ENCODE results near the gene PPP4C. TPM values are rescaled to one million over a fixed set of nuclear protein-coding genes. Genes with fewer than 3 reads are reported as not detected.

Gene PPP4C
- total RNA-seq (2021; fragmentation: NEBNext Ultra II Directional; extraction: Animal tissue kit (Norgen Biotek cat#: 25700)) (148 TPM in 2 replicates), polyA plus RNA-seq (2011; rRNA removed) (298 and 355 TPM in 2 replicates), polyA minus RNA-seq (2011; rRNA and poly(A)+ RNA removed) (329 and 355 TPM in 2 replicates)
- polyA plus RNA-seq (2011; cell fraction: cytosol; rRNA removed): 266 TPM
- 241 TPM for polyA plus RNA-seq (2011; cell fraction: nucleus; rRNA removed)
- 134 to 209 TPM (median 190 TPM) in 4 replicates for polyA plus RNA-seq (2012, experiment 1 of 2)
- polyA plus RNA-seq (2012, experiment 2 of 2): 229 TPM
- 96.9 TPM for polyA plus RNA-seq (2013, experiment 1 of 2)
- polyA plus RNA-seq (2013, experiment 2 of 2): 101 TPM
- polyA minus RNA-seq (2011; cell fraction: cytosol; rRNA and poly(A)+ RNA removed): 125 TPM
- polyA minus RNA-seq (2011; cell fraction: nucleus; rRNA and poly(A)+ RNA removed): 62.4 TPM
- long read RNA-seq, experiment 1, transcript PPP4C-201 (9 exons, 1,407 nt): major isoform, 47 of 145 reads
- long read RNA-seq, experiment 1, transcript PPP4C-204 (8 exons, 941 nt): minor isoform, 6 of 145 reads
- long read RNA-seq, experiment 1, transcript PPP4C-202 (8 exons, 1,333 nt): minor isoform, 25 of 145 reads
- long read RNA-seq, experiment 1, partial matches to known transcripts: 36 of 145 reads
- long read RNA-seq, experiment 1, other reads (novel, unspliced or antisense): 29 of 145 reads
- long read RNA-seq, experiment 2, transcript PPP4C-202 (8 exons, 1,333 nt): major isoform, 5 of 24 reads
- long read RNA-seq, experiment 2, partial matches to known transcripts: 5 of 24 reads
- long read RNA-seq, experiment 2, other reads (novel, unspliced or antisense): 14 of 24 reads

DNA sequence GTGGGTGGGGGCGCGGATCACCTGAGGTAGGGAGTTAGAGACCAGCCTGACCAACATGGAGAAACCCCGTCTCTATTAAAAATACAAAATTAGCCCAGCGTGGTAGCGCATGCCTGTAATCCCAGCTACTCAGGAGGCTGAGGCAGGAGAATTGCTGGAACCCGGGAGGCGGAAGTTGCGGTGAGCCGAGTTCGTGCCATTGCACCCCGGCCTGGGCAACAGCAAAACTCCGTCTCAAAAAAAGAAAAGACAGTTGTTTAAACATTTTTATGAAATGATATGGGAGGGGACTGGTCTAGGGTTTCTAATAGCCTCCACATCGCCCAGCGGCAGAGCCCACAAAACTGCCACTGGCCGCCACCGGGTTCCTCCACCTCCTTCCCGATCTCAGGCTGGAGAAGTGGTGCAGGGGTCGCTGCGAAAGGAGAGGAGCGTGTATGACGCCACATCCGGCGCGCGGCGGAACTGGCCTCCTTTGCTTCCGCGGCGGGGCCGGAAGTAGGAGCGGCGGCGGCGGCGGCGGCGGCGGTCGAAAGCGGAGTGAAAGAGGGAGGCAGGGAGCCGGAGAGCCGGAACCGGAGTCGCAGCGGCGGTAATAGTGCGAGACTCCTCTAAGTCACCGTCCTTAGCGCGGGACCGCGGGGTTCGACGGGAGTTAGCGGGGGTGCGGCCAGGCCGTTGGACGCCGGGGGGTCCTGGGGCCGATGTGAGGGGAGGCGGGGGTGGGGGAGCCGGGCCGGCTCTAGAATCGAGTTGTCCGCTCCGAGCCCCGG is at the start of gene PPP4C:
TSS of gene PPP4C (plus strand) at position 492 of the 773 bp plus-strand sequence. CDS start 384 bp downstream, outside the sequence.
- H3K18ac ChIP-seq (ENCODE audit: extremely low read depth, low read length): peak within 1 kb of the TSS; percentile 87
- ChIA-PET POLR2A (ENCODE audit: partially characterized antibody) (interaction anchor here (0.6 to 21.2 kb wide), 6 partner anchors 7 to 400 kb away, joined by 3 to 353 read pairs (median 4); partner anchors contain the start of genes ALDOA, TBX6 and YPEL3), CTCF (ENCODE audit: partially characterized antibody) (interaction anchor here (0.6 to 2.1 kb wide), 7 partner anchors 9 to 36 kb away, joined by 4 to 21 read pairs (median 5); partner anchors contain the start of genes TBX6 and YPEL3)
- peaks cover 12% of the 10 kb centered on the region for H3K79me1 ChIP-seq (ENCODE audit: low read depth, low read length)
- DNase-seq (ENCODE audit: low read depth in 1 of 2, low spot score in 2 of 2) (peak in 1 of 2 experiments; percentile 92), FAIRE-seq (no peak)
- WGBS, 2 experiments (ENCODE audit: extremely low coverage in 1 of 2, insufficient coverage in 1 of 2, insufficient read length in 1 of 2, insufficient replicate concordance in 2 of 2, low coverage in 1 of 2, low lambda C conversion rate in 2 of 2, missing lambda C conversion rate in 1 of 2): 15% methylated on average over 35 of the region's 67 CpGs; no CpG with 5 or more reads in 1 of the 2 experiments
- H3K27me3 ChIP-seq (replicated peaks in 1 of 4; ENCODE audit: control insufficient read depth in 3 of 4, extremely low read depth in 1 of 4, insufficient read depth in 3 of 4, low read length in 3 of 4): no peaks in the 10 kb centered on the region
- H2AK5ac ChIP-seq (ENCODE audit: low read depth, low read length): no peak within 1 kb of the TSS
- H3K4ac ChIP-seq (replicated peaks; ENCODE audit: insufficient read length, low read depth, low read length): peak within 1 kb of the TSS; percentile 53
- H2BK5ac ChIP-seq (ENCODE audit: low read depth, low read length): peak within 1 kb of the TSS; percentile 66; the same call in 1 of the 2 replicates
- peak within 1 kb of the TSS; percentile 41 for H3K27ac ChIP-seq (ENCODE audit: low read depth, low read length)
- peaks cover 12 to 24% of the 10 kb centered on the region in 2 experiments for H4K20me1 ChIP-seq (replicated peaks in 1 of 2; ENCODE audit: control insufficient read depth in 1 of 2, insufficient read depth in 2 of 2, low read length in 2 of 2)
- H2AFZ ChIP-seq (ENCODE audit: low read length): no peak within 1 kb of the TSS
- no peaks in the 10 kb centered on the region for H3K9me3 ChIP-seq (ENCODE audit: insufficient read depth in 2 of 2, low read depth in 1 of 2, low read length in 1 of 2)
- H3K4me1 ChIP-seq (replicated peaks in 1 of 4; ENCODE audit: control insufficient read depth in 3 of 4, insufficient read depth in 4 of 4, low read length in 3 of 4): peaks cover 0 to 7% (median 1%) of the 10 kb centered on the region in 4 experiments; a peak in 2 of 7 replicates
- H3K23ac ChIP-seq (ENCODE audit: insufficient read length): no peak within 1 kb of the TSS
- peak within 1 kb of the TSS; percentile 71 for H4K8ac ChIP-seq (ENCODE audit: extremely low read depth, insufficient read depth, low read length)
- no peak within 1 kb of the TSS for H4K91ac ChIP-seq (replicated peaks; ENCODE audit: insufficient read length, low read length)
- peaks cover 11 to 32% of the 10 kb centered on the region in 2 experiments for H3K79me2 ChIP-seq (ENCODE audit: control insufficient read depth in 1 of 2, insufficient read depth in 2 of 2, low read length in 2 of 2)
- H3K23me2 ChIP-seq (ENCODE audit: low read depth, low read length): peaks cover 7% of the 10 kb centered on the region; the same call in 1 of the 2 replicates
- peak within 1 kb of the TSS; percentile 84 for H4K5ac ChIP-seq (ENCODE audit: insufficient read length, low read depth, low read length)
- no peak within 1 kb of the TSS for H2BK15ac ChIP-seq (ENCODE audit: low read length)
- no peak within 1 kb of the TSS for H2BK20ac ChIP-seq (ENCODE audit: low read length)
- peak within 1 kb of the TSS; percentile 82 for H3K56ac ChIP-seq (replicated peaks; ENCODE audit: insufficient read length, low read depth, low read length)
- H2BK12ac ChIP-seq (ENCODE audit: low read depth, low read length): no peak within 1 kb of the TSS; the same call in 1 of the 2 replicates
- H3K4me2 ChIP-seq (ENCODE audit: insufficient read depth in 1 of 2, low read depth in 2 of 2, low read length in 2 of 2): peak within 1 kb of the TSS; percentile 82 to 89
- H3K14ac ChIP-seq (ENCODE audit: insufficient read length): no peak within 1 kb of the TSS
- no peak within 1 kb of the TSS for H2BK120ac ChIP-seq (replicated peaks; ENCODE audit: low read depth, low read length)
- H3K36me3 ChIP-seq (ENCODE audit: control insufficient read depth in 2 of 4, insufficient read depth in 4 of 4, low read length in 3 of 4): peaks cover 8 to 39% (median 19%) of the 10 kb centered on the region in 4 experiments; a peak in 6 of 8 replicates
- H3K9ac ChIP-seq (replicated peaks in 1 of 4; ENCODE audit: extremely low read depth in 1 of 4, low read depth in 3 of 4, low read length in 3 of 4): peak within 1 kb of the TSS; percentile 79 to 85 (median 80)
- H3K4me3 ChIP-seq (ENCODE audit: extremely low read depth in 1 of 4, insufficient read depth in 2 of 4, low read depth in 3 of 4, low read length in 4 of 4): peak within 1 kb of the TSS; percentile 85 to 95 (median 90)
- TF ChIP-seq SIN3A (conservative IDR thresholded peaks at IDR 0.05 in 1 of 2, IDR thresholded peaks at IDR 0.05 in 1 of 2; ENCODE audit: low read depth in 1 of 2, low read length in 2 of 2): no peak
- TF ChIP-seq KDM4A (IDR thresholded peaks at IDR 0.05; ENCODE audit: low read depth, low read length, severe bottlenecking): no peak
- TF ChIP-seq GTF2F1 (IDR thresholded peaks at IDR 0.05; ENCODE audit: borderline replicate concordance, low read depth, low read length): no peak
- no peak for TF ChIP-seq NRF1 (IDR thresholded peaks at IDR 0.05; ENCODE audit: low read depth, low read length)
